Activated naive CD8-positive, alpha-beta T cell treated with anti-CD3 and anti-CD28 coated beads for 36 hours (primary cell): ENCODE results near the gene AP3B1. TPM values are rescaled to one million over a fixed set of nuclear protein-coding genes. Genes with fewer than 3 reads are reported as not detected.

Experiments used
- DNase-seq: peaks from one replicate; pipeline ENCODE4 v3.0.0; 2021
- H3K27ac Mint-ChIP-seq: one replicate; pipeline ENCODE4 v1.8.0; 2022; ENCODE audit warnings: mild to moderate bottlenecking, moderate library complexity, mixed read lengths
- H3K27me3 Mint-ChIP-seq: one replicate; pipeline ENCODE4 v1.8.0; 2022; ENCODE audit warnings: mild to moderate bottlenecking, mixed read lengths
- H3K36me3 Mint-ChIP-seq: one replicate; pipeline ENCODE4 v1.8.0; 2021; ENCODE audit warnings: mild to moderate bottlenecking, mixed read lengths
- H3K4me1 Mint-ChIP-seq: one replicate; pipeline ENCODE4 v1.8.0; 2021; ENCODE audit warnings: mixed read lengths
- H3K4me3 Mint-ChIP-seq: one replicate; pipeline ENCODE4 v1.8.0; 2022; ENCODE audit warnings: mild to moderate bottlenecking, moderate library complexity, mixed read lengths
- H3K9me3 Mint-ChIP-seq: one replicate; pipeline ENCODE4 v1.8.0; 2022; ENCODE audit warnings: mixed read lengths
- total RNA-seq, 2 experiments: library from RNA; stranded (reverse); gene quantifications; one replicate each; pipeline ENCODE4 v1.2.3, GENCODE V29; 2021

The AP3B1 gene
- total RNA-seq, 2 experiments from 2014 or later: 36.6 to 36.7 TPM

- Mint-ChIP-seq H3K27ac (no peak overlapping the region), H3K27me3 (no peaks in the 10 kb centered on the region), H3K36me3 (peaks cover 9% of the 10 kb centered on the region), H3K4me3 (no peak overlapping the region), H3K9me3 (no peaks in the 10 kb centered on the region), H3K4me1 (peaks cover 13% of the 10 kb centered on the region)
- no peak for DNase-seq
Measured at GRCh38 chr5:78277715-78278114, 16.8 kb downstream of the AP3B1 start.

GRCh38 chr5:78275998-78276543 lies 18.4 kb downstream of the AP3B1 start:
- H3K27me3 Mint-ChIP-seq: no peaks in the 10 kb centered on the region
- no peaks in the 10 kb centered on the region for H3K9me3 Mint-ChIP-seq
- no peak for DNase-seq

GRCh38 chr5:78274540-78275197 lies 19.8 kb downstream of the AP3B1 start:
- H3K27ac Mint-ChIP-seq: no peak overlapping the region
- DNase-seq: no peak
- H3K27me3 Mint-ChIP-seq: no peaks in the 10 kb centered on the region
- H3K4me3 Mint-ChIP-seq: no peak overlapping the region
- H3K36me3 Mint-ChIP-seq: peaks cover 12% of the 10 kb centered on the region
- no peaks in the 10 kb centered on the region for H3K9me3 Mint-ChIP-seq
- H3K4me1 Mint-ChIP-seq: peaks cover 13% of the 10 kb centered on the region

More at GRCh38 chr5:78275998-78276543, 18.4 kb downstream of the AP3B1 start:
- no peak overlapping the region for H3K27ac Mint-ChIP-seq
- peaks cover 12% of the 10 kb centered on the region for H3K36me3 Mint-ChIP-seq
- H3K4me1 Mint-ChIP-seq: peaks cover 13% of the 10 kb centered on the region
- H3K4me3 Mint-ChIP-seq: no peak overlapping the region

- peaks cover 12% of the 10 kb centered on the region for H3K36me3 Mint-ChIP-seq
- no peak for DNase-seq
- H3K27me3 Mint-ChIP-seq: no peaks in the 10 kb centered on the region
- H3K4me1 Mint-ChIP-seq: peaks cover 15% of the 10 kb centered on the region
- no peak overlapping the region for H3K4me3 Mint-ChIP-seq
- H3K9me3 Mint-ChIP-seq: no peaks in the 10 kb centered on the region
- H3K27ac Mint-ChIP-seq: no peak overlapping the region
Measured at GRCh38 chr5:78273436-78273835, 21.1 kb downstream of the AP3B1 start.

- peaks cover 7% of the 10 kb centered on the region for H3K4me1 Mint-ChIP-seq
- H3K27me3 Mint-ChIP-seq: no peaks in the 10 kb centered on the region
- H3K4me3 Mint-ChIP-seq: no peak overlapping the region
- H3K36me3 Mint-ChIP-seq: peaks cover 12% of the 10 kb centered on the region
- H3K27ac Mint-ChIP-seq: no peak overlapping the region
- DNase-seq: no peak
- H3K9me3 Mint-ChIP-seq: no peaks in the 10 kb centered on the region
Measured at GRCh38 chr5:78271766-78272165, 22.7 kb downstream of the AP3B1 start.

GRCh38 chr5:78269088-78269703 lies 25.3 kb downstream of the AP3B1 start:
- Mint-ChIP-seq H3K4me1 (peaks cover 14% of the 10 kb centered on the region), H3K27me3 (no peaks in the 10 kb centered on the region), H3K27ac (no peak overlapping the region), H3K4me3 (no peak overlapping the region), H3K36me3 (peaks cover 15% of the 10 kb centered on the region), H3K9me3 (no peaks in the 10 kb centered on the region)
- no peak for DNase-seq

- H3K9me3 Mint-ChIP-seq: no peaks in the 10 kb centered on the region
- H3K27ac Mint-ChIP-seq: no peak overlapping the region
- peaks cover 14% of the 10 kb centered on the region for H3K4me1 Mint-ChIP-seq
- H3K4me3 Mint-ChIP-seq: no peak overlapping the region
- DNase-seq: no peak
- H3K36me3 Mint-ChIP-seq: peaks cover 18% of the 10 kb centered on the region
- no peaks in the 10 kb centered on the region for H3K27me3 Mint-ChIP-seq
Measured at GRCh38 chr5:78268356-78268755, 26.1 kb downstream of the AP3B1 start.

GRCh38 chr5:78265163-78265562 lies 29.3 kb downstream of the AP3B1 start:
- Mint-ChIP-seq H3K9me3 (no peaks in the 10 kb centered on the region), H3K4me1 (peaks cover 10% of the 10 kb centered on the region), H3K27me3 (no peaks in the 10 kb centered on the region), H3K4me3 (no peak overlapping the region), H3K36me3 (peaks cover 25% of the 10 kb centered on the region), H3K27ac (no peak overlapping the region)
- no peak for DNase-seq

- H3K9me3 Mint-ChIP-seq: no peaks in the 10 kb centered on the region
- H3K27me3 Mint-ChIP-seq: no peaks in the 10 kb centered on the region
- no peak for DNase-seq
- peaks cover 10% of the 10 kb centered on the region for H3K4me1 Mint-ChIP-seq
- H3K4me3 Mint-ChIP-seq: no peak overlapping the region
- no peak overlapping the region for H3K27ac Mint-ChIP-seq
- H3K36me3 Mint-ChIP-seq: peaks cover 29% of the 10 kb centered on the region
Measured at GRCh38 chr5:78264600-78264999, 29.9 kb downstream of the AP3B1 start.

- DNase-seq: no peak
- Mint-ChIP-seq H3K36me3 (peaks cover 62% of the 10 kb centered on the region), H3K4me3 (no peak overlapping the region), H3K9me3 (peaks cover 3% of the 10 kb centered on the region), H3K4me1 (peaks cover 14% of the 10 kb centered on the region), H3K27ac (no peak overlapping the region), H3K27me3 (no peaks in the 10 kb centered on the region)
Measured at GRCh38 chr5:78260771-78261170, 33.7 kb downstream of the AP3B1 start.

GRCh38 chr5:78253201-78253600 lies 41.3 kb downstream of the AP3B1 start:
- Mint-ChIP-seq H3K27ac (no peak overlapping the region), H3K36me3 (peaks cover 58% of the 10 kb centered on the region), H3K9me3 (peaks cover 17% of the 10 kb centered on the region), H3K4me3 (no peak overlapping the region), H3K27me3 (no peaks in the 10 kb centered on the region), H3K4me1 (peaks cover 17% of the 10 kb centered on the region)
- DNase-seq: no peak

- no peak overlapping the region for H3K27ac Mint-ChIP-seq
- no peak overlapping the region for H3K4me3 Mint-ChIP-seq
- peaks cover 17% of the 10 kb centered on the region for H3K4me1 Mint-ChIP-seq
- peaks cover 53% of the 10 kb centered on the region for H3K36me3 Mint-ChIP-seq
- no peak for DNase-seq
- H3K9me3 Mint-ChIP-seq: peaks cover 17% of the 10 kb centered on the region
- no peaks in the 10 kb centered on the region for H3K27me3 Mint-ChIP-seq
Measured at GRCh38 chr5:78252715-78253114, 41.8 kb downstream of the AP3B1 start.

- Mint-ChIP-seq H3K4me1 (peaks cover 11% of the 10 kb centered on the region), H3K36me3 (peaks cover 47% of the 10 kb centered on the region), H3K27me3 (no peaks in the 10 kb centered on the region), H3K4me3 (no peak overlapping the region), H3K9me3 (peaks cover 17% of the 10 kb centered on the region), H3K27ac (no peak overlapping the region)
- DNase-seq: no peak
Measured at GRCh38 chr5:78251663-78252284, 42.7 kb downstream of the AP3B1 start.

GRCh38 chr5:78245136-78245535 lies 49.4 kb downstream of the AP3B1 start:
- Mint-ChIP-seq H3K36me3 (peaks cover 15% of the 10 kb centered on the region), H3K4me3 (no peak overlapping the region), H3K4me1 (peaks cover 5% of the 10 kb centered on the region)

GRCh38 chr5:78243639-78244038 lies 50.9 kb downstream of the AP3B1 start:
- H3K4me1 Mint-ChIP-seq: peaks cover 3% of the 10 kb centered on the region
- H3K27me3 Mint-ChIP-seq: no peaks in the 10 kb centered on the region
- H3K36me3 Mint-ChIP-seq: peaks cover 16% of the 10 kb centered on the region
- DNase-seq: no peak
- H3K4me3 Mint-ChIP-seq: no peak overlapping the region
- H3K9me3 Mint-ChIP-seq: no peaks in the 10 kb centered on the region
- no peak overlapping the region for H3K27ac Mint-ChIP-seq

More at GRCh38 chr5:78245136-78245535, 49.4 kb downstream of the AP3B1 start:
- Mint-ChIP-seq H3K27ac (no peak overlapping the region), H3K27me3 (no peaks in the 10 kb centered on the region), H3K9me3 (no peaks in the 10 kb centered on the region)
- no peak for DNase-seq
